HG03060 (cell line): ENCODE data around the gene PM20D2.
"Not testable (repeated sequence)": the region's sequence is repeated elsewhere in the genome, so short reads cannot be mapped to it uniquely, and the experiment has no call there.

Experiments
- ATAC-seq: cut with Tn5 transposase; IDR thresholded peaks from one replicate; pipeline ENCODE4 v1.9.1; 2021; ENCODE audit warnings: low read depth, moderate number of reproducible peaks; ENCODE audit not compliant: unreplicated experiment

The PM20D2 gene, protein sequence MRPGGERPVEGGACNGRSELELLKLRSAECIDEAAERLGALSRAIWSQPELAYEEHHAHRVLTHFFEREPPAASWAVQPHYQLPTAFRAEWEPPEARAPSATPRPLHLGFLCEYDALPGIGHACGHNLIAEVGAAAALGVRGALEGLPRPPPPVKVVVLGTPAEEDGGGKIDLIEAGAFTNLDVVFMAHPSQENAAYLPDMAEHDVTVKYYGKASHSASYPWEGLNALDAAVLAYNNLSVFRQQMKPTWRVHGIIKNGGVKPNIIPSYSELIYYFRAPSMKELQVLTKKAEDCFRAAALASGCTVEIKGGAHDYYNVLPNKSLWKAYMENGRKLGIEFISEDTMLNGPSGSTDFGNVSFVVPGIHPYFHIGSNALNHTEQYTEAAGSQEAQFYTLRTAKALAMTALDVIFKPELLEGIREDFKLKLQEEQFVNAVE

DNA sequence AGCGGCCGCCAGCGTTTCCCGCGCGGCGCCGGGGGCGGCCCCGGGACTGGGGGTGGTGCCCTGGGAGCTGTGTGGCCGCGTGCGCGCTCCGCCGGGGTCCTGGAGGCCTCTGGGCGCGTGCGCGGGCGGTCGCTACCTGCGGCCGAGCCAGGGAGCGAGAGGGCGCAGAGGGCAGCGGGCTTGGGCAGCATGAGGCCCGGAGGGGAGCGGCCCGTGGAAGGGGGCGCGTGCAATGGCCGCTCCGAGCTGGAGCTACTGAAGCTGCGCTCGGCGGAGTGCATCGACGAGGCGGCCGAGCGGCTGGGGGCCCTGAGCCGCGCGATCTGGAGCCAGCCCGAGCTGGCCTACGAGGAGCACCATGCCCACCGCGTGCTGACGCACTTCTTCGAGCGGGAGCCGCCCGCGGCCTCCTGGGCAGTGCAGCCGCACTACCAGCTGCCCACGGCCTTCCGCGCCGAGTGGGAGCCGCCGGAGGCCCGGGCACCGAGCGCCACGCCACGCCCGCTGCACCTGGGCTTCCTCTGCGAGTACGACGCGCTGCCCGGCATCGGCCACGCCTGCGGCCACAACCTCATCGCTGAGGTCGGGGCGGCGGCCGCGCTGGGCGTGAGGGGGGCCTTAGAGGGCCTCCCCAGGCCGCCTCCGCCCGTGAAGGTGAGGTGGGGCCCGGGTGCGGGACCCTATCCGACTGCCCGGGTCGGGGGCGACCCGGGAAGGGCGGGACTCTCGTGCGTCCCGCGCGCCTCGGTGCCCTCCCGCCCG, at the start of gene PM20D2:
PM20D2 (plus strand) TSS at position 100 of the 762 bp plus-strand sequence; CDS start at position 190, 90 bp downstream.
- ATAC-seq = no peak

DNA sequence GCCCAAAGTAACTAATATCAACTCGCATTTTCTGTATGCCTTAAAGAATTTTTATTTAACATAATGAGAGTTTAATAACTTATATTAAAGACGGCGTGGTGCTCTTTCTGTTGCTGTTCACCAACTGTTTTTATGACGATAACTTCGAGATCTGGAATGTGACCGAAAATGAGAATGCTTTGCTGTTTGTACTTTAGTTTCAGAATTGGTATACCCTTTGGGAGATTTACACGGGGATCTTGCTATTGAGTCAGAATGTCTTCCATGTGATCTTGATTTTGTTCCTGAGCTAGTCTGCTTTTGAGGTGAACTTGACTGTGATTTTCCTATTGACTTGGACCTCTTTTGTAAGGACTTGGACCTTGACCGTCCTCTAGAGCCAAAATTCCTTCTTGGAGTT, 47.4 kb upstream of the PM20D2 start:
- ATAC-seq = no peak

DNA sequence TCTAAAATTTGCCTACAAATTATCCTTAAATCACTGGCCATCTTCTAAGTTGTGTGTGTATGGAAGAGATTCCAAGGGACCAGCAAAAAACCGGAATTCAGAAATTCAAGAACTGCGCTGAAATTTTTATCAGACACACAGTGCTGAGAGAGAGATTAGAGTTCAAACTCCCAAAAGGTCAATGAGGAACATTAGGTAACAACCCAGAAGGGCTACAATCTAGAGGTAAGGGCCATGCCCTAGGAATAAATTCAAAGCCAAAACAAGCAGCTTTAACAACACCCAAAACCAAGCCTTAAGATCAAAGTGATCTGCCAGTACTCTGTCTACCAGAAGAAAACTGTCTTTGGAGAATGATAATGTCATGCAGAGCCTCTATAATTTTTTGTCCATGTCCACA, 45.7 kb upstream of the PM20D2 start:
- ATAC-seq = no peak

DNA sequence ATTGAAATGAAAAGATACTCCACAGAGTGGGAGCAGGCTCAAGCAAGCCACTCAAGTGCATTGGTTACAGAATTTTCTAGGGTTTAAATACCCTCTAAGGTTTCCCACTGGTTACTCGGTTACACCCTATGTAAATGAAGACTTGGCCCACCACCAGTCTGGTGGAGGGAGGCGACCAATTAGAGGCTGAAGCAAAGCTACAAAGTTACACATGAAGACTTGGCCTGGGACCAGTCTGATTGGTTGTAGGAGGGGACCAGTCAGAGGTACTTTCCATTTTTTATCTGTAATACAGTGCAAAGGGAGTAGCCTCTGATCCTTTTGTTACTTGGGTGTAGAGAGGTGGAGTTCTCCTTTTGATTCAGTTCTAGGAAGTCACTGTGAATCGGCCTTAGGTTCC, 35.6 kb upstream of the PM20D2 start:
- no peak for ATAC-seq

DNA sequence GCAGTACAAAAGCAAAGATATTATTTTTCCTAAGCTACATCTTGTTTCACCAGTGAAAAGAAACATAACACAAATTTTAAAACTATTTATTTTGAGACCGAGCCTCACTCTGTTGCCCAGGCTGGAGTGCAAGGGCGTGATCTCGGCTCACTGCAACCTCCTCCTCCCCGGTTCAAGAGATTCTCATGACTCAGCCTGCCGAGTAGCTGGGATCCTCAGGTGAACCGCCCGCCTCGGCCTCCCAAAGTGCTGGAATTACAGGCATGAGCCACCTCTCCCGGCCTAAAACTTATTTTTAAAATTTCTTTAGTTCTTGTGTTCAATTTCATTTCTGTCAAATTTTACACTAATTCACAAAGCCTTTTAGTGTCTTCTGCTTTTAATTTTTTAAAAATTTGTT, 33.9 kb upstream of the PM20D2 start:
- ATAC-seq = no peak

DNA sequence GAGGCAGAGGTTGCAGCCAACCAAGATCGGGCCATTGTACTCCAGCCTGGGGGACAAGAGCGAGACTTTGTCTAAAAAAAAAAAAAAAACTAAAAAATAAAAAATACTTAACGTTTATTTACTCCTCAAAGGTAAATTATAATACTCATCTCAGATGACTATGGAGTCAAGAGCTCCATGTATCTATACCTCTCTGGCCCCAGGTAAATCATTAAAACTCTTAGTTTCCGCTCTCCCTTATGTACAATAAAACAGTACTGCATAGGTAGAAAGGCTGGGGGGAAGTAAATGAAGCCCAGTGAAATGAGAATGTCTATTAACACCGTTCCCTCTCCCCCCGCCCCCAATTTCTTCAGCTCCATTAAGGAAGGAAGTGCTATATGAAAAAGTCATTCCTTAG, 29.2 kb upstream of the PM20D2 start:
- no peak for ATAC-seq

DNA sequence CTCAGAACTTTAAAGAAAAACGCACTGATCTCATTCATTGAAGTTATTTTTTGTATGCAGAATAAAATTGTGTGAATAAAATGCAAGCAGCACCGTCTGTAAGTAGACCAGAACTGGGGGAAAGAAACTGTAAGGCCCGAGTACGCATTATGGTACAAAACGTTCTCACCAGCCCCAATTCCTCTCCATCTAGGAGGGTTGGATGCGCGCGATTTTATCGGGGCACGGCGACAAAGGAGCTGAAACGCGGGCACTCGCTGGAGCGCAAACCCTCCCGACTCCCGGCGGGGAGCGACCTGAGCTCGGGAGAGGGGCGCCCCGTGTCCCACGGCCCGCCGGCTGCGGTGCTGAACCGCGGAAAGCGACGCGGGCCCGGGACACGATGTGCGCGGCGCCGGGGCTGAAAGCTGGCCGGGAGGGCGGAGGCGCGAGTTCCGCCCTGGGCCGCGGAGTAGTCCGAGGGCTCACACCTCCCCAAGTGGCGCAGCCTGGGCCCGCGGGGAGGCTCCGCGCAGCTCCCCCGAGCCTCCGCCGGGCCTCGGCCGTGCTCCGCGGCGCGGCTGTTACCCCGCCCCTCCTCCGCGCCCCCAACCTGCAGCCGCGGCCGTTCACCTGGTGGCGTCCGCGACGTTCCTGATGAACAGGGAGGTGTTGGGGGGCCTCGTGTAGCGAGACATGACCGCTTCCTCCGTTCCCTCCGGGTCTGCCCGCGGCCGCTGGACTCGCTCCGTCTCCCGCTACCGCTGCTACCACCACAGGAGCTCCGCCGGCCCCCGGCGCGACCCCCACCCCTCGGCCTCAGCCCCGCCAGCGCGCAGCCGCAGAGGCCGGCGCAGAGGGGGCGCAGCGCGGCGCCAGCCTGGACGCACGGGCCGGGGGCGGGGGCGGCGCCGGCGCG, 28.4 kb upstream of the PM20D2 start, which contains the start of gene SRSF12:
SRSF12 (minus strand) TSS at position 861 of the 898 bp plus-strand sequence; CDS start at position 677, 184 bp downstream.
- ATAC-seq = no peak

DNA sequence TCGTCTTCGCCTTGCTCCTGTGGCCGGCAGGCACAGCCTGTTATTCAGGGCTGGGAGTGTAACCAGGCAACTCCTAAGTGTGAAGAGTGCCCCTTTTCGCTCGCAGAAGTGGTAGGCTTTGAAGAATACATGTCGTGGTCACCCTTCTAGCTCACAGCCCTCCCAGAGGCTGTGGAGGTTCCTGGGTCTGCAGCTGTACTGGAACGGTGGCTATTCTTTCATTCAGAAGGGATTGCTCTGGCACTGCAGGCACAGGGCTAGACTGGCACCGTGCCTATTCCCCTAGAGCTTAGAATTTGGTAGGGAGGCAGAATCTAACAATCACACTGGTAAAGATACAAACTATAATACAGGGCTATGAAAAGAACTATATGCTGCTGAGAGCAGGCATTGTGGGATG, 26.9 kb upstream of the PM20D2 start:
- ATAC-seq = no peak

DNA sequence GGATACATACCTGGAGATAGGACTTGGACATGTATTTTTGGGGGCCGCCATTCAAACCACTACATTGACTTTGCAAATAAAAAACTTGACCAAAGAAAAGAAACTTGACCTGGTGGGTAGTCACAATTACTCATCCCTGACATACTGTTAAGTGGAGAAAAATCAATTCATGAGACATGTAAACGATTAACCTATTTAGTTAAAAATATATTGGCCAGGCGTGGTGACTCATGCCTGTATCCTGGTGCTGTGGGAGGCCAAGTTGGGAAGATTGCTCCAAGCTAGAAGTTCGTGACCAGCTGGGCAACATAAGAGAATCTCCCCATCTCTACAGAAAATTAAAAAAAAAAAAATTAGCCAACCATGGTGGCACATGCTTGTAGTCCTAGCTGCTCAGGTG, 25.5 kb upstream of the PM20D2 start:
- no peak for ATAC-seq

DNA sequence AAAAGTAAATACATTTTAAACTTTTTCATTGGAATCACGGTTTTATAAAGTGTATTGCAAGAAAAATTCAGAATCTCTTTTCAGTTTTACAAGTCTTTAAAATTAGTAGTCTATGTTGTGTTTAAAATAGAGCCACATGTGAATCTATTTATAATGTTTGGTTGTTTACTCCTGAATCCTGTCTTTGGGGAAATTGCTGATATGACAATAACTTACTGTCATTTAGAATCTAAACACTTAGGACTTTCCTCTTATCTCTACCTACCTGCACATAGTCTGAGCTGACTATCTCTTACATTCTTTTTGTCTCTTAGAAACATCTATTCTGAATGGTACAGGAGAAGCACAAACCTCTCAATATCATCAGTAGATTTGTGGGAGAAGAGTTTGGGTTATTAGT, 23.9 kb upstream of the PM20D2 start:
- ATAC-seq = no peak

DNA sequence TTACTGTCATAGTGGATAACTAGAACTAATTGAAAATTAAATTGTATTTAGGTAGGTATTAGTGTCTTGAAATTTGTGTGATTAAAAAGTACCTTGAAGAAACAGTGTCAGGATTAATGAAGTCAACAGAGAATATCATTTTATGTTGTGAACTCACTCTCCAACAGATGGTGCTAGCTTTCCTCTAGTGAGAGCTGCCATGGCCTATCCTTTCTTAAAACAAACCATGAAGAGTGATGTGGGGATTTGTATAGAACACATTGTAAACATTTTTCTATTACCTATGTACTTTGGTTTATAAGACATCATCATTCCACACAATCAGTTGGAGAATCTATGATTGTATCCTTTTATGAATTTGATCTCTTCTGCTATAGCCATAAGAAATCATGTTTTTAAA, 23.2 kb upstream of the PM20D2 start:
- peak; percentile 49 for ATAC-seq

DNA sequence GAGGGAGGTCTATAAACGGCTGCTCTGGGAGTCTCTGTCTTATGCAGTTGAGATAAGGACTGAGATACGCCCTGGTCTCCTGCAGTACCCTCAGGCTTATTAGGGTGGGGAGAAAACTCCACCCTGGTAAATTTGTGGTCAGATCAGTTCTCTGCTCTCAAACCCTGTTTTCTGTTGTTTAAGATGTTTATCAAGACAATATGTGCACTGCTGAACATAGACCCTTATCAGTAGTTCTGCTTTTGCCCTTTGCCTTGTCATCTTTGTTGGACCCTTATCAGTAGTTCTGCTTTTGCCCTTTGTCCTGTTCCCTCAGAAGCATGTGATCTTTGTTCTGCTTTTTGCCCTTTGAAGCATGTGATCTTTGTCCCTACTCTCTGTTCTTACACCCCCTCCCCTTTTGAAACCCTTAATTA, 17.6 kb upstream of the PM20D2 start:
- ATAC-seq = not testable (repeated sequence)

DNA sequence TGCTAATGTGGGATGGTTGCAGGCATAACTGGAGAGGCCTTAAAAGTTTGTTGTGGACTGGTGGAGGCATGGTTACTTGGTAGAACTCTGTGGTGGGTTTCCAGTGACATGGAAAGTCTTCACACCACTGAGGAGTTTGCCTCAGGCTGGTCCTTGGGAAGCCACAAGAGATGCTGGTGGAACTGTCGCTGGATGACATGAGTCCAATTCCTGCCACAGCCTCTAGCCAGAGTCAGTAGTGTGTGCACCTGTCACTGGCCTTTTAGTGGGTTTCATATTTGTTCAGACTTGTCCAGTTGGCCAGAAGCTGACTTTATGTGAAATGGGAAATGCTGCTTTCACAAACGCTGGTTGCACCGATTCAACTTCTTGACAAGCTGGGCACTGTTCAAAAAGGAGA, 14.3 kb upstream of the PM20D2 start:
- ATAC-seq = no peak

DNA sequence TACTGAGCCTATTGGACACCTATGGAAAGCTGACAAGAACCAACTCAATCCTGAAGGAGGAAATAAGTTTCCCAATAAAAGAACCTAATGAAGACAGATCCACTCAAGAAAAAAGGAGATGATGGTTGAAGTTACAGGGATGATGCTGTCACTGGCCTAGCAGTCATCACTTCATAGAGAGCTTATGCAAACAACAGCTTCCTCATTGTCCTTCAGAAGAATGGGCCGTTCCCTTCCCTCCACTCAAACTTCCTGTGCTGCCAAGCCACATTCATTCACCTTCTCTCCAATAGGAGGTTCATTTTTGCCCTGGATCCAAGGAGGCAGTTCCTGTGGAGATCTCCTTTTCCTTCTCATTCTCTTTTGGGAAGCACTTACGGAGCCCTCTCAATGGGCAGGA, 13.8 kb upstream of the PM20D2 start:
- no peak for ATAC-seq

DNA sequence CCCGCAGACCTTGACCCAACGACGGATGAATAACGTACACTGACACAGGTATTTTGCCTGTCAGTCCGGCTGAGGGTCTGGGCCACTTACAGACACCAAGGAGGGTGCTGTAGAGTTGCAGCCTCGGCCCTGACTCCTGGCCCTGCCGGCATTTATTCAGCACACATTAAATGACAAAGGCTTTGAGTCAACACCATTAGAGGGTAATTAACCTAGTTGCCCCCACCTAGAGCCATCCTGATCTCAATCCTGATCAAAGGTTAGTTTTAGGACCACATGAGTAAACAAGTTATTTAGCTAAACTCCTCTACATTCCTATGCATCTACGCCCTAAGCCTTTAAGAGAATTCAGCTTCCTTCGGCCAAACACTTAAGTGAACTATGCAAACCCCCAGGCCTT, 11.9 kb upstream of the PM20D2 start:
- no peak for ATAC-seq

DNA sequence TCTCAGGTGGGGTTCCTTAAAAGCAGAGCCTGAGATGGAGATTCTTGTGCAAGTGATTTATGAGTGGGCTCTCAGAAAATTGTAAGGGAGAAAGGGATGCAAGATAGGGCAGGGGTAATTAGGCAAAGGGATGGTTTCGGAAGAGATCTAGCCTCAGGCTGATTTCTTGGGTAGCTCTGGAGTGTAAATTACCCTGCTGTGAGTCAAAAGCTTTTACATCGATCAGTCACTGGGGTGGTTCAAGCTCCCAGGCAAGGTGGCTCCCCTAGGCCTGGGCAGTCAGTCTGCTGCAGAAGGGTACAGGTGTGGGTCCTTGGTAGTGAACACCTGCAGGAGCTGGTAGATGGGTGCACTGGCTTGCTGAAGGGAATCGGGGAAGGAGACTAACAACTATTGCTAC, 11.1 kb upstream of the PM20D2 start:
- no peak for ATAC-seq

DNA sequence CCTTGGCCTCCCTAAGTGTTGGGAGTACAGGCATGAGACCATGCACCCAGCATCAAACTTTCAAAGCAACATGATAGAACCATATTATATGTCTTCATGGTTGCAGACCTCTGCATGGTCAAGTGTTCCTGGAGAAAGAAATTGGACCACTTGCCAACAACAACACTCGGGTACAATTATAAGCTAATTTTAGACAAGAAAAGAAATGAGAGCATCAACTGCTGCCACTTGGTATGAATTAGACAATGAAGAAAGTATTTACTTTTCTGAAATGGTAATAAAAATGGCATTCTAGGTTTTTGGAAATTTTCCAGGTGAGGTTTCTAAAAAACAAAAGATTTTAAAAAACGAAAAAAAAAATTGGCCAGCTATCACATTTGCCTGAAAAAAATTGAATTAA, 7.7 kb upstream of the PM20D2 start:
- no peak for ATAC-seq

DNA sequence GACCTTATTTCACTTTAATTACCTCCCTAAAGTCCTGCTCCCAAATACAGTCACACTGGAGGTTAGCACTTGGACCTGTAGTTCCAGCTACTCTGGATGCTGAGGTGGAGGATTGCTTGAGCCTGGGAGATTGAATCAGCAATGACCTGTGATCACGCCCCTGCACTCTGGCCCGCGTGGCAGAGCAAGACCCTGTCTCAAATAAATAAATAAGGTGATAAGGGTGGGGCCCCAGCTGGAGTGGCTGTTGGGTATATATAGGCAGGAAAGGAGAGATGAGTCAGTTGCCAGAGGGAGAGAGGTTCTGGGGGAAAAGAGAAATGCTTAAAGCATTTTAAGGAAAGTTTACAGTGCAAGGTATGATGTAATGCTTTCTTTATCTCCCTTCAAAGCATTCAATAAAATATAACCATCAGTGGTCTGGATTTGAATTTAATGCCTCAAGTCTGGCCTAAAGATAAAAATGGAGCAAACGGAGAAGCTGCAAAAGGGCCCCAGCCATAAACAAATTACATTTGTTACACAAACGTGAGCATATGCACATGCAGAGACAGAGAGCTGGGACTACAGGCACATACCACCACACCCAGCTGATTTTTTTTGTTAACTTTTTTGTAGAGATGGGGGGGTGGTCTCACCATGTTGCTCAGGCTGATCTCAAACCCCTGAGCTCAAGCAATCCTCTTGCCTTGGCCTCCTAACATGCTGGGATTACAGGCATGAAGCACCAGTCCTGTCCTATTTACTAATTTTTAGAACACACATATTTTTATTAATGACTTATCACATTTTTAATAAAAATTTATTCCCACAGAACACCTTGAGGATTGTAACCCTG, 6.1 kb upstream of the PM20D2 start:
- ATAC-seq = no peak

DNA sequence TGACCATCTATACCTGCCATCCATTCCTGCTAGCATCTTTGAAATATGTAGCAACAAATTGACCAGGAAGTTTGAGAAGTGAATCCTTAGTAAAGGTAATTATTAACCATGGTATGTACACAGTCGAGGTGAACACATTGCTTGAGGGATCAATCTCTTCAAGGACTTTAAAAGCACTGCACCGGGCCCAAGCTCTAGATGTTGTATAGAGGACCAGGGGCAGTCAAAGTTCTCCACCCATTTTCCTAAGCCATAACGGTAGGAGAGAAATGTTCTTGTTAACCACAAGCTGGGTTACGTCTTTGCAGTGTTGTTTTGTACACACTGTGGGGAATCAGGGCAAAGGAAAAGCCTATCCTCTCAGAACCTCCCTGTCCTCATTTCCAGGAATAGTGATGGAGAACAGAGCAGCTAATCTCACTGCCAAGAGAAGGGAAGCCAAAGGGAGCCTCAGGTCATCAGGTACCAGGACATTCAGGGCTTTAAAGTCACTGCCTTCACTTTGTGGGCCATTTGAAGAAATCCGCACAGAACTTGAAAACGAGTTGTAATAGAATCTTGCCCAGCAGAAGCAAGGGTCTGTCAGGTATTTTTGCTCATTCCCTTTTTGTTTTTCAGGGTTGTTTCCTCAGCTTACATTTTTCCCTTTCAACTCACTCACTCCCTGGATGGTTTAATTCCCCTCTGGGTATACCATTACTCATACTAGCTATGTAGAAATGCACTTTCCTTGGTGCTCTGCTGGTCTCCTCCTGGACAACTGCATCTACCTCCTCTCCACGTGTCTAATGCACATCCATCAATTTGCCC, 5.3 kb upstream of the PM20D2 start:
- no peak for ATAC-seq
